ENCODE data around the gene ZNF398. TPM values are rescaled to one million over a fixed set of nuclear protein-coding genes. Genes with fewer than 3 reads are reported as not detected.

The ZNF398 gene
- total and polyA plus RNA-seq, 2 of the 13 experiments (the other 11 are each of a cell fraction or from before 2014, with no cell fraction given): 3.0 to 8.9 TPM

GRCh38 chr7:149188637-149189259 is 41.5 kb downstream of the ZNF398 start:
- Histone ChIP-seq H3K27ac (ENCODE audit: extremely low read length, insufficient read depth, low read length) (no peak overlapping the region), H3K27me3 (ENCODE audit: control insufficient read depth in 1 of 2, insufficient read depth in 2 of 2, low read length in 2 of 2) (peaks cover 0 to 7% of the 10 kb centered on the region in 2 experiments; a peak in 2 of 5 replicates), H3K4me2 (ENCODE audit: low read depth, low read length) (peak overlapping the region; percentile 36; the same call in 1 of the 2 replicates), H3K4me1 (ENCODE audit: insufficient read depth, low read length) (peaks cover 16% of the 10 kb centered on the region), H2AFZ (ENCODE audit: low read length) (no peak overlapping the region), H3K4me3 (replicated peaks in 1 of 3; ENCODE audit: insufficient read depth in 1 of 3, low read depth in 2 of 3, low read length in 3 of 3) (no peak overlapping the region; a peak in 1 of 6 replicates), H3K9ac (ENCODE audit: insufficient read depth, low read depth, low read length) (no peak overlapping the region), H3K36me3 (replicated peaks in 1 of 2; ENCODE audit: control insufficient read depth in 1 of 2, insufficient read depth in 2 of 2, low read length in 2 of 2) (no peaks in the 10 kb centered on the region), H4K20me1 (ENCODE audit: insufficient read depth, low read length) (no peaks in the 10 kb centered on the region), H3K9me3 (ENCODE audit: low read length) (no peaks in the 10 kb centered on the region), H3K79me2 (ENCODE audit: insufficient read depth, low read length) (no peaks in the 10 kb centered on the region)
- FAIRE-seq: no peak
- peak; percentile 22; the same call in 2 of the 3 replicates for ATAC-seq
- WGBS (ENCODE audit: low lambda C conversion rate): 48% methylated on average over 12 of the region's 12 CpGs
- no peak for DNase-seq (ENCODE audit: low spot score)
- ChIA-PET CTCF (ENCODE audit: low intra/inter-chr PET ratio, low total read pairs) (no interaction called here), POLR2A (no interaction called here)
- in situ Hi-C loops (cut with HindIII; ENCODE audit: extremely low pct_ligation_motif_present, low pct_unique_long_range_greater_than_20kb) (no loop called here), intact Hi-C loops (cut with micrococcal nuclease; ENCODE audit: unreplicated experiment) (no loop called here)
- TF ChIP-seq DRAP1 (CRISPR knock-in tag; IDR thresholded peaks at IDR 0.05) (no peak), GABPB1 (CRISPR knock-in tag; IDR thresholded peaks at IDR 0.05) (no peak), MEIS2 (CRISPR knock-in tag; IDR thresholded peaks at IDR 0.05) (no peak)
- BruUV-seq (replicated peaks): no TSS peak

GRCh38 chr7:149191851-149192250 is 44.6 kb downstream of the ZNF398 start:
- Histone ChIP-seq H3K4me2 (ENCODE audit: low read depth, low read length) (peak overlapping the region; percentile 54), H3K9me3 (ENCODE audit: low read length) (no peaks in the 10 kb centered on the region), H3K4me1 (ENCODE audit: insufficient read depth, low read length) (peaks cover 27% of the 10 kb centered on the region), H4K20me1 (ENCODE audit: insufficient read depth, low read length) (no peaks in the 10 kb centered on the region), H2AFZ (ENCODE audit: low read length) (no peak overlapping the region), H3K36me3 (replicated peaks in 1 of 2; ENCODE audit: control insufficient read depth in 1 of 2, insufficient read depth in 2 of 2, low read length in 2 of 2) (no peaks in the 10 kb centered on the region), H3K27ac (ENCODE audit: extremely low read length, insufficient read depth, low read length) (no peak overlapping the region), H3K79me2 (ENCODE audit: insufficient read depth, low read length) (peaks cover 13% of the 10 kb centered on the region), H3K9ac (ENCODE audit: insufficient read depth, low read depth, low read length) (peak overlapping the region; percentile 2; the same call in 1 of the 2 replicates), H3K27me3 (ENCODE audit: control insufficient read depth in 1 of 2, insufficient read depth in 2 of 2, low read length in 2 of 2) (peaks cover 0 to 7% of the 10 kb centered on the region in 2 experiments; a peak in 2 of 5 replicates), H3K4me3 (replicated peaks in 1 of 3; ENCODE audit: insufficient read depth in 1 of 3, low read depth in 2 of 3, low read length in 3 of 3) (peak overlapping the region in 1 of 3 experiments; percentile 41; a peak in 1 of 6 replicates)
- in situ Hi-C loops (cut with HindIII; ENCODE audit: extremely low pct_ligation_motif_present, low pct_unique_long_range_greater_than_20kb): no loop called here
- FAIRE-seq: no peak
- ChIA-PET POLR2A (no interaction called here), CTCF (ENCODE audit: low intra/inter-chr PET ratio, low total read pairs) (no interaction called here)
- TF ChIP-seq ZNF496 (CRISPR knock-in tag; IDR thresholded peaks at IDR 0.05; ENCODE audit: insufficient replicate concordance) (no peak), DRAP1 (CRISPR knock-in tag; IDR thresholded peaks at IDR 0.05) (no peak), MLX (CRISPR knock-in tag; IDR thresholded peaks at IDR 0.05) (no peak), ARHGAP35 (CRISPR knock-in tag; IDR thresholded peaks at IDR 0.05; ENCODE audit: borderline replicate concordance) (no peak)
- intact Hi-C loops (cut with micrococcal nuclease; ENCODE audit: unreplicated experiment): no loop called here
- ATAC-seq: no peak
- BruUV-seq (replicated peaks): no TSS peak
- WGBS (ENCODE audit: low lambda C conversion rate): 32% methylated on average over 5 of the region's 5 CpGs
- DNase-seq (ENCODE audit: low spot score): no peak
